Testis (tissue), 2 donors: ENCODE data around the gene AKIP1.

ENCODE experiments used
- CTCF ChIP-seq, 3 experiments: fragments of 450-650 bp in 2 of 3; fragments of 200-600 bp in 1 of 3; sonication (generic) in 1 of 3; IDR thresholded peaks; one replicate each; pipeline ENCODE4 v1.5.1; 2016 to 2019; ENCODE audit warnings: antibody characterized with exemption in 3 of 3, mild to moderate bottlenecking in 2 of 3, moderate library complexity in 1 of 3
- POLR2A ChIP-seq: fragments of 450-650 bp; IDR thresholded peaks from one replicate; pipeline ENCODE4 v1.6.1; 2017; ENCODE audit warnings: antibody characterized with exemption, mild to moderate bottlenecking, moderate library complexity

- TF ChIP-seq CTCF (IDR thresholded peaks at IDR 0.05) (no peak), POLR2A (no peak)
Measured at GRCh38 chr11:8933931-8934330, 22.9 kb downstream of the AKIP1 start.
